Activated CD8-positive, alpha-beta memory T cell treated with anti-CD3 and anti-CD28 coated beads, Interleukin-2, amount 50 U/mL, for 48 hours (primary cell): Measurements from ENCODE around the gene MTERF1.

Experiments
- DNase-seq: peaks from one replicate; pipeline ENCODE4 v3.0.0-alpha.2; 2020

Gene MTERF1

DNA sequence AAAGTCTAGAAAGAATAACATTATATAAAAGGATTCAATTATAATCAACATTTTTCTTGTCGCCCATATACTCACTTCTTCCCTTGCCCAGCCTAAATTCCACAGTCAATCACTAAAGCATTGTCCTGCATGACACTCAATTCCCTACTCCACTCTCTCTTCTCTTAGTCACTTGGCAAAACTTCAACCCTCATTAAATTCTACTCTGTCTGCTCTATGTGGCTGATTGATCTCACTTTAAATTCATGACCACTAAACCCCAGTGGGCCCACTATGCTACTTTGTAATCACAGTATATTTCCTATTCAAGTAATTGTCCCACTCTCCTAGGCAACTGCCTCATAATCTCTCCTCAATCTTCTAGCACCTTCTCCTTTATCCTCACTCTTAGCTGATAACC lies 54.1 kb downstream of the MTERF1 start:
- DNase-seq: no peak

DNA sequence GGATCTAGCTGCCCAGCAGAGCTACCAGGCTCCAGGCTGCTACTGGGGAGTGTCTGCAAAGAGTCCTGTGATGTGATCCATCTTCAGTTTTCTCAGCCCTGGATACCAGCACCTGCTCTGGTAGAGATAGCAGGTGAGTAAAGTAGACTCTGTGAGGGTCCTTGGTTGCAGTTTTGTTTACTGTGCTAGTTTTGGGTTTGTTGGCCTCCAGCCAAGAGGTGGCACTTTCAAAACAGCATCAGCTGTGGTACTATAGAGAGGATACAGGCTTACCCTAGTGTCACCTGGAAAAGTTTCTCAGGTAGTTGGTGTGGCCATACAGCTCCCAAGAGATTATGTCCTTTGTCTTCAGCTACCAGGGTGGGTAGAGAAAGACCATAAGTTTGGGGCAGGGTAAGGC lies 56.3 kb downstream of the MTERF1 start:
- no peak for DNase-seq
